ENCODE measurements around the gene JAZF1. TPM values are rescaled to one million over a fixed set of nuclear protein-coding genes. Genes with fewer than 3 reads are reported as not detected.

The JAZF1 gene
- total RNA-seq, 3 donors from 2014 or later = 8.6 to 27.4 (median 10.5) TPM

GRCh38 chr7:28108747-28109146 lies 71.8 kb downstream of the JAZF1 start:
- Histone ChIP-seq H3K9me3 (no peaks in the 10 kb centered on the region), H3K27me3 (no peaks in the 10 kb centered on the region), H3K36me3 (no peaks in the 10 kb centered on the region), H3K4me3 (no peak overlapping the region), H3K27ac (no peak overlapping the region), H3K4me1 (peaks cover 0 to 10% of the 10 kb centered on the region in 2 donors)
- no peak for TF ChIP-seq POLR2AphosphoS5 (IDR thresholded peaks at IDR 0.05)
- no peak for TF ChIP-seq POLR2A (IDR thresholded peaks at IDR 0.05)
- no peak for TF ChIP-seq CTCF (IDR thresholded peaks at IDR 0.05)
- intact Hi-C loops (cut with DNase I; ENCODE audit: low total_unique reads) = no loop called here
- no peak for DNase-seq (ENCODE audit: low spot score in 2 of 2)

GRCh38 chr7:28107960-28108359 lies 72.6 kb downstream of the JAZF1 start:
- Histone ChIP-seq H3K36me3 (no peaks in the 10 kb centered on the region), H3K27ac (peak overlapping the region in 1 of 2 donors; percentile 15), H3K4me3 (no peak overlapping the region), H3K4me1 (peaks cover 0 to 10% of the 10 kb centered on the region in 2 donors), H3K9me3 (no peaks in the 10 kb centered on the region), H3K27me3 (no peaks in the 10 kb centered on the region)
- DNase-seq (ENCODE audit: low spot score in 2 of 2) = no peak
- intact Hi-C loops (cut with DNase I; ENCODE audit: low total_unique reads) = no loop called here
- no peak for TF ChIP-seq CTCF (IDR thresholded peaks at IDR 0.05)
- no peak for TF ChIP-seq POLR2AphosphoS5 (IDR thresholded peaks at IDR 0.05)
- no peak for TF ChIP-seq POLR2A (IDR thresholded peaks at IDR 0.05)

GRCh38 chr7:28106321-28106829 lies 74.2 kb downstream of the JAZF1 start:
- no peak for DNase-seq (ENCODE audit: low spot score in 2 of 2)
- peaks cover 0 to 10% of the 10 kb centered on the region in 2 donors for H3K4me1 ChIP-seq
- no peaks in the 10 kb centered on the region for H3K27me3 ChIP-seq
- no peaks in the 10 kb centered on the region for H3K36me3 ChIP-seq
- no peak overlapping the region for H3K4me3 ChIP-seq
- peak overlapping the region in 1 of 2 donors; percentile 27 for H3K27ac ChIP-seq
- TF ChIP-seq CTCF (IDR thresholded peaks at IDR 0.05) (no peak), POLR2A (IDR thresholded peaks at IDR 0.05) (no peak), POLR2AphosphoS5 (IDR thresholded peaks at IDR 0.05) (no peak)
- H3K9me3 ChIP-seq = no peaks in the 10 kb centered on the region
- intact Hi-C loops (cut with DNase I; ENCODE audit: low total_unique reads) = no loop called here

GRCh38 chr7:28105234-28105633 lies 75.4 kb downstream of the JAZF1 start:
- Histone ChIP-seq H3K27ac (peak overlapping the region in 1 of 2 donors; percentile 6), H3K9me3 (no peaks in the 10 kb centered on the region), H3K36me3 (no peaks in the 10 kb centered on the region), H3K4me3 (no peak overlapping the region), H3K27me3 (no peaks in the 10 kb centered on the region), H3K4me1 (peaks cover 0 to 10% of the 10 kb centered on the region in 2 donors)
- TF ChIP-seq POLR2A (IDR thresholded peaks at IDR 0.05) (no peak), POLR2AphosphoS5 (IDR thresholded peaks at IDR 0.05) (no peak), CTCF (IDR thresholded peaks at IDR 0.05) (no peak)
- intact Hi-C loops (cut with DNase I; ENCODE audit: low total_unique reads) = no loop called here
- DNase-seq (ENCODE audit: low spot score in 2 of 2) = no peak

GRCh38 chr7:28104811-28105210 lies 75.8 kb downstream of the JAZF1 start:
- intact Hi-C loops (cut with DNase I; ENCODE audit: low total_unique reads) = no loop called here
- H3K27ac ChIP-seq = no peak overlapping the region

More at GRCh38 chr7:28104811-28105210, 75.8 kb downstream of the JAZF1 start:
- peaks cover 0 to 10% of the 10 kb centered on the region in 2 donors for H3K4me1 ChIP-seq
- no peaks in the 10 kb centered on the region for H3K9me3 ChIP-seq
- DNase-seq (ENCODE audit: low spot score in 2 of 2) = no peak
- no peaks in the 10 kb centered on the region for H3K27me3 ChIP-seq
- H3K36me3 ChIP-seq = no peaks in the 10 kb centered on the region
- H3K4me3 ChIP-seq = no peak overlapping the region
- TF ChIP-seq POLR2AphosphoS5 (IDR thresholded peaks at IDR 0.05) (no peak), POLR2A (IDR thresholded peaks at IDR 0.05) (no peak), CTCF (IDR thresholded peaks at IDR 0.05) (no peak)

Measured in breast epithelium (tissue), 4 donors.